HT1080 (cell line): Measurements from ENCODE around the gene MRGPRX4. TPM values are rescaled to one million over a fixed set of nuclear protein-coding genes. Genes with fewer than 3 reads are reported as not detected.
"Not testable (repeated sequence)": the region's sequence is repeated elsewhere in the genome, so short reads cannot be mapped to it uniquely, and the experiment has no call there.

Experiments used
- DNase-seq: peaks from one replicate; pipeline ENCODE4 v3.0.0-alpha.2; 2015; ENCODE audit warnings: low read depth
- polyA plus RNA-seq, 2 experiments: library from polyadenylated mRNA; depleted of rRNA; stranded (reverse); fragments of >200 nt; gene quantifications; 2 replicates each; pipeline ENCODE4 v1.2.3, GENCODE V29; 2015
- total RNA-seq: library from RNA; depleted of rRNA; stranded (reverse); fragments of >200 nt; shearing (Covaris generic); gene quantifications from 2 replicates; pipeline ENCODE4 v1.2.3, GENCODE V29; 2014; rRNA removed

MRGPRX4 gene
- 2.7 and 3.9 TPM in 2 replicates for total RNA-seq
- polyA plus RNA-seq (2015; cell fraction: cytosol; rRNA removed) = 1.2 and 1.3 TPM in 2 replicates
- polyA plus RNA-seq (2015; cell fraction: nucleus; rRNA removed) = 1.5 and 1.9 TPM in 2 replicates

DNA sequence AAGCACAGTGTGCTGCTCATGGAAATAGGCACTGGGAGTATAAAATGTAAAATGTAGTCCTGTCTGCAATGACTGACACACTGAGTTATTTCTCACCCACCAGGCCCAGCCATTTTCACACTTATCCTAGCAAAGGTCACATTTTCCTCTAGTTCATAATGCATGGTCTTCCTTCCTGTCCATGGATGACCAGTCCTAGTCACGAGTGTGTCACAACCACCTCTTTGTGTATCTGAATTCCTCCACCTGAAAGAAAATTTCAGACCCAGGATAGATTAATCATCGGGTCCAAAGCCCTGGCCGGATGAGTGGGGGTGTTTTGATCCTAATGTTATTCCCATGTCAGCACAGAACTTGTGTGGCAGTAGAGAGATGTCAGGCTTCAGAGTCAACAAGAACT is at the start of gene MRGPRX4:
TSS of gene MRGPRX4 (plus strand) at position 172 of the 400 bp plus-strand sequence. CDS start 420 bp downstream, outside the sequence.
- DNase-seq = peak; percentile 87

GRCh38 chr11:18131115-18131514 is 41.5 kb upstream of the MRGPRX4 start:
- DNase-seq = not testable (repeated sequence)

DNA sequence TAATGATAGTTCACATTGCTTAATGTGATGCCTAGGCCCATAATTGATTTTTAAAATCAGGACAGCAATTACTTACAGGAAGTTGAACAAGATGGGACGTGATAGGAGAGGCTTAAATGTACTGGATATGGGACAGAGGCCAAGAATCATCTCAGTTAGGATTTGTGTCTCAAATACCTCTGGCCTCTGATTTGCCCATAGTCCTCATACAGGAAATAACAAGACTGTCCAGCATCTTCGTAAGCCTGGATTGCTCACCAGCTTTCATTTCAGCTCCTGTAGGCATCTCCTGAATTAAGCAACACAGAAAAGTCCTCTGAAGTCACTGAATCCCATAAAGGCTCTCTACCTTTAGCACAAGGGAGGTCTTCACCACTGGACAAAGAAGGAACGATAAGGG is 40.3 kb upstream of the MRGPRX4 start, which contains the start of gene MRGPRX3:
TSS of gene MRGPRX3 (plus strand) at position 231 of the 400 bp plus-strand sequence. CDS start 4,632 bp downstream, outside the sequence.
- peak; percentile 45 for DNase-seq

- DNase-seq = no peak
Observed at GRCh38 chr11:18135308-18135707, 37.3 kb upstream of the MRGPRX4 start.

GRCh38 chr11:18137186-18137800 is 35.3 kb upstream of the MRGPRX4 start:
- no peak for DNase-seq

DNA sequence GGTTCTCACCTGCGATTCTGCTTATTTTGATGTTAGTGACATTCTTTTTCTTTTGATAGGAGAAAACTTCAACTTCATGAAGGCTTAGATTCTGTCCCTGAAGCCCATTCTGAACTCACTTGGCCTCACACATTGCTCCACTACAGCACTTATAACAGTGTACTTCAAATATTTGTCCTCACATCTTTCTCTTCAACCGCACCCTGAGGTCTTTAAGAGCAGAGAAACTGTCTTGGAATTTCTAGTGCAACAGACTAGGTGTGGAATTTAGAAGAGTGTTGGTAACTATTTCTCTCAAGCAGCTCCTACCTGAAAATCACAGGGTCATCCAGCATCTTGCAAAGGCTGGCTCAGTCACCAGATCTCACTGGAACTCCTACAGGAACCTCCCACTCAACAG is 32.5 kb upstream of the MRGPRX4 start:
- DNase-seq = no peak

DNA sequence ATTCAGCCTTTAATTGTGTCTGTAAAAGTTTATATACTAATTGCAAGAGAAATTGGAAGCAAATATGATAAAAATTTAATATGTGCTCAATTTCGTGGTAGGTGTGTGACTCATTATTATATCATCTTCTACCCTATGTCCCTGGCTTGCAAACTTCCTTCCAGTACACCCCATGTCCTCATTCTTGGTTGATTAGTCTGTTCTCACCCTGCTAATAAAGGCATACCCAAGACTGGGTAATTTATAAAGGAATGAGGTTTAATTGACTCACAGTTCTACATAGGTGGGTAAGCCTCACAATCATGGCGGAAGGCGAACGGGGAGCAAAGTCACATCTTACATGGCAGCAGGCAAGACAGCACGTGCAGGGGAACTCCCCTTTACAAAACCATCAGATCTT is 28.4 kb upstream of the MRGPRX4 start:
- peak; percentile 76 for DNase-seq

DNA sequence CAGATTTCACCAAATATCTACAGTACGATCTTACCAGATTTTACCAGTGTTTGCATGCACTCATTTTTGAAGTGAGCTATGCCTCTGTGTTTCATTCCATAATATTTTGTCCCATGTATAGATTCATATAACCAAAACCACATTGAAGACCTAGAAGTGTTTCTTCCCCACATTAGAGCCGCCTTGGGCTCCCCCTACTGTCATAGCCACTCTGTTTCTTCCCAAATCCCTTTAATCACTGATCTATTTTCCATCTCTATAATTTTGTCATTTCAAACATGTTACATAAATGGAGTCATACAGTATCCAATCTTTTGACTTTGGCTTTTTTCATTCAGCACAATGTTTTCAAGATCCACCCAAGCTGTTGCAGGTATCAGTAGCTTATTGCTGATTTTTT is 27.6 kb upstream of the MRGPRX4 start:
- no peak for DNase-seq

DNA sequence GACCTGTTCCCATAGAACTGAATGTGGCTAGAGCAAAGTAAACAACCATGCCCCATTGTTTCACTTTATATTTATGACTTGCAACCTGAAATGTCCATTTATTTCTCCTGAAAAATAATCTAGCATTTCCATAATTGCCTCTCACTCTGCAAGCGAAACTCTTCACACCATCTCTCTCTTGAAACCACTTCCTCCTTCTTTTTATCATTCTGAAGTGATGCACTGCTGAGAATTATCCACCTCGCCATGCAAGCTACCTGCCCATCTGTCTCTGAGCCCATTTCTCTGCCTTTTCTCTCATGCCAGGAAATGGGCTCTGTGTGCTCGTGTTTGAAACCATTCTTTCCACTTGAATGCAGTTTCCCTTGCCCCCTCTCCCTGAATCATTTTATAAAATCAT is 26.8 kb upstream of the MRGPRX4 start:
- no peak for DNase-seq

DNA sequence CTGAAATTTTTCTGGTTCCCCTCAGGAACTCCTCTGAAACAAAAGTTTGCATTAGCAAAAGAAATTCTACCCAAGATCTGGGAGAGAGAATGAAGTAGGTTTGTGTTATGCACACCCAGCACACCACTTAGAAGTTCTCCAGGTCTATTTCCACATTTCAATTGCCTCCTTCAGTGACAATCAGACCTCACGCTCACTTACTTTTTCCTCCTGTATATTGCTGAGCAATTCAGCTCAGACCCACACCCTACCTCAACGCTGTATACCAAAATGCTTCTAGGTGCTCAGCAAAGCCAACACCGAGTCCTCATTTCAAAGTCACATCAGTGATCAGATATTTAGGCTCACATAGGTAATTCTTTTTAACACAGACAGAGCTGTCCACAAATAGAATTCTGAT is 21.1 kb upstream of the MRGPRX4 start:
- no peak for DNase-seq

GRCh38 chr11:18168372-18168771 is 4.3 kb upstream of the MRGPRX4 start:
- no peak for DNase-seq

DNA sequence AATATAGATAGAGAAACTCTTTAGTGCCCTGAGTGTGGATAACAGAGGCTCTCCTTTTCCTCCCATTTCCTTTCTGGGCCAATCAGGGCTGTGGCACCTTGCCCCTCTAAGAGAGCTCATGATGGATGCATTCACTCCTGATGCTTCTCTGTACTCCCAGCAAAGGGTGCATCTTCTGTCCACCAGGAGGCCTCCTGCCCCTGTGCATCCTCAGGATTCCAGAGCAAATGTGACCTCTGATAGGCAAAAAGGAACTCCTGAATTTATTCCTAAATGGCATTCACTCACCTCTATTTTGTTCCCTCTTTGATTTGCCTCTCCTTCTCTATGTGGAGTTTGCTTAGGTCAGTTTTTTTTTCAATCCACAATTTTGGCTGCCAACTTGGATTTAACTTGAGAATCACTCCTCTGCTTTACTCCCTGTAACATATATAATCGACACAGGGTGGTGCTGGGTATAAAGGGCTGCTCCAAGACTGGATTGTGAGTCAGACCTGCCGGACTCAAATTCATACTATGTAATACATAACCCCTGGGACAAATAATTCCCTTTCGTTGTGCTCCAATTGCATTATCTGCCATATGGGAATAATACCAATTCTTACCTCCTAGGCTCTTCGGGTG is 1.1 kb upstream of the MRGPRX4 start:
- DNase-seq = peak; percentile 69

- no peak for DNase-seq
Observed at GRCh38 chr11:18173225-18173866, 709 bp downstream of the MRGPRX4 start.

DNA sequence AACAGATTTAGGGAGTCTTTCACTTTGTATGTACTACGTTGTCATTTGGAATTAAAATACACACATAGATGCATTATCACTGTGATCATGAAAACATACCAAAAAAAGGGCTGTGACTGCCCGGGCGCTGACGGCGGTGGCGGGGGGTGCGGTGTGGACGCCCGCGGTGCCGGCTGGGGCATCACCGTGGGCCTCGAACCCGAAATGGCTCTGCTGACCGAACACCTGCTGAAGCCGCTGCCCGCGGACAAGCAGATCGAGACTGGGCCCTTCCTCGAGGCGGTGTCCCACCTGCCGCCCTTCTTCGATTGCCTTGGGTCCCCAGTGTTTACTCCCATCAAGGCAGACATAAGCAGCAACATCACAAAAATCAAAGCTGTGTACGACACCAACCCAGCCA is 16.2 kb downstream of the MRGPRX4 start:
- no peak for DNase-seq

DNA sequence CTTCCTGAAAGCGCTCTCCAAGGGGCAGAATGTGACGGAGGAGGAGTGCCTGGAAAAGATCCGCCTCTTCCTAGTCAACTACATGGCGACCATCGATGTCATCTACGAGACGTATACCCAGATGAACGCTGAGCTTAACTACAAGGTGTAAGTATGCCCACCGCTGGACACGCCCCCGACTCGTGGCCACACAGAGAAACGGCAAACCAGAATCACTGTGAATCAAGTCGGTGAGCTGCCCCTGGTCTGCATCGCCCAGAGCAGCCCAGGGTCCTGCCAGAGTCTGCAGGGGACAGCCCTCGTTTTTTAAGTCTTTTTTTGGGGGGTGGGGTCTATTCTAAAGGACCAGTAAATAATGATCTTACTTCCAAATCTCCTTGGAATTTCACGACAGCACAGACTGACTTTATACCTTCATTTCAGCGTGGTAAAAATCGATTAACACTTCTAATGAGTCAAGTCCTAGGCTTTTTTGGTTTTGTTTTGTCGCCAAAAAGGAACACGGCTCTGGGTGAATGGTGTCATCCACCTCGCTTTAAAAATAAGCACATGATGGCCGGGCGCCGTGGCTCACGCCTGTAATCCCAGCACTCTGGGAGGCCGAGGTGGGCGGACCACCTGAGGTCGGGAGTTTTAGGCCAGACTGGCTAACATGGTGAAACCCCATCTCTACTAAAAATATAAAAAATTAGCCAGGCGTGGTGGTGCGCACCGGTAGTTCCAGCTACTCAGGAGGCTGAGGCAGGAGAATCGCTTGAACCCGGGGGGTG is 17.0 kb downstream of the MRGPRX4 start:
- DNase-seq = not testable (repeated sequence)

DNA sequence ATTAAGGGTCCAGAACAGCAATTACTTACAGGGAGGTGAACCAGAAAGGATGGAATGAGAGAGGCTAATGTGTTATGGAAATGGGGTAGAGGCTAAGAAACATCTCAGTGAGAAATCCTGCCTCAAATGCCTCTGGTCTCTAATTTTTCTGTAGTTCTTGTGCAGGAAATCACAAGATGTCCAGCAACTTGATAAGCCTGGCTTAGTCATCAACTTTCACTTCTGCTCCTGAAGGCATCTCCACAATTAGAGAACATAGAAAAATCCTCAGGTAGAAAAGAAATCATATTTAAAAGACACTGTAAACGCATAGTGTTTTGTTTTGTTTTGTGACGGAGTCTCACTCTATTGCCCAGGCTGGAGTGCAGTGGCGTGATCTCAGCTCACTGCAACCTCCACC is 18.7 kb downstream of the MRGPRX4 start:
- peak; percentile 7 for DNase-seq

DNA sequence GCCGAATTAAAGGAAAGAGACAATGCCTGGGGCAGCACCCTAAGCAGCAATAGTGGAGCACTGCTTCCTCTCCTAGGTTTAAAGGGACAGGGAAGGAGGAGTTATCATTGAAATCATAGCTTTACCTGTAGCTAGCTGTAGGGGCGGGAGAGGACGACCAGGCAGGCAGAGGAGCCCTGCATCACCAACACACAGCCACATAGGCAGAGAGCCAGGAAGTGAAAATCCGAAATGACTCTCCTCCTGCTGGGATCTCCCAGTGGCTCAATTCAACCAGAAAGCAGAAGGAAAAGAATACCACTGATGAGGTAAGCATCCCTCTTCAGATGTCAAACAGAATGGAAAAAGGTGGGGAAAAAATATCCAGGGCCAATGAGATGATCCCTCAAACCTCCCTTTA is 20.4 kb downstream of the MRGPRX4 start:
- DNase-seq = peak; percentile 24

DNA sequence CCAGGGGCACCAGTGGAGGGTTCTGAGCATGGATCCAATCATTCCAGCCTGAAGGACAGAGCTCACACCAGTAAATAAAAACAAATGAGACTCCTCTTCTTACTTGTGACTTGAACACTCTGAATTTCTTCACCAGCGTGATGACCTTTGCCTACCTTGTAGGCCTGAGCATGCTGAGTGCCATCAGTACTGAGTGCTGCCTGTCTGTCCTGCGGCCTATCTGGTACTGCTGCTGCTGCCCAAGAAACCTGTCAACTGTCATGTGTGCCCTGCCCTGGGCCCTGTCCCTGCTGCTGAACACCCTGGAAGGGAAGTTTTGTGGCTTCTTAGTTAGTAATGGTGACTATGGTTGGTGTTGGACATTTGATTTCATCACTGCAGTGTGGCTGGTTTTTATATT is 23.9 kb downstream of the MRGPRX4 start:
- no peak for DNase-seq

- DNase-seq = not testable (repeated sequence)
Observed at GRCh38 chr11:18197738-18198137, 25.1 kb downstream of the MRGPRX4 start.

- peak; percentile 41 for DNase-seq
Observed at GRCh38 chr11:18203723-18204122, 31.1 kb downstream of the MRGPRX4 start.

- no peak for DNase-seq
Observed at GRCh38 chr11:18204220-18204619, 31.6 kb downstream of the MRGPRX4 start.

GRCh38 chr11:18204771-18205170 is 32.1 kb downstream of the MRGPRX4 start:
- DNase-seq = no peak
